ENCODE measurements around the gene DRICH1.
"Not testable (repeated sequence)": the region's sequence is repeated elsewhere in the genome, so short reads cannot be mapped to it uniquely, and the experiment has no call there.

Gene DRICH1

DNA sequence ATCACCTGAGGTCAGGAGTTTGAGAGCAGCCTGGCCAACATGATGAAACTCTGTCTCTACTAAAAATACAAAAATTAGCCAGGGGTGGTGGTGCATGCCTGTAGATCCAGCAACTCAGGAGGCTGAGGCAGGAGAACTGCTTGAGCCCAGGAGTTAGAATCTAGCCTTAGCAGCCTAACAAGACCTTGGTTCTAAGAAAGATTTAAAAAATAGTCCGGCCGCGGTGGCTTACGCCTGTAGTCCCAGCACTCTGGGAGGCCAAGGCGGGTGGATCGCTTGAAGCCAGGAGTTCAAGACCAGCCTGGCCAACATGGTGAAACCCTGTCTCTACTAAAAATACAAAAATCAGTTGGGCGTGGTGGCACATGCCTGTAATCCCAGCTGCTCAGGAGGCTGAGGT, 14.4 kb upstream of the DRICH1 start:
- DNase-seq, result not testable (repeated sequence)

DNA sequence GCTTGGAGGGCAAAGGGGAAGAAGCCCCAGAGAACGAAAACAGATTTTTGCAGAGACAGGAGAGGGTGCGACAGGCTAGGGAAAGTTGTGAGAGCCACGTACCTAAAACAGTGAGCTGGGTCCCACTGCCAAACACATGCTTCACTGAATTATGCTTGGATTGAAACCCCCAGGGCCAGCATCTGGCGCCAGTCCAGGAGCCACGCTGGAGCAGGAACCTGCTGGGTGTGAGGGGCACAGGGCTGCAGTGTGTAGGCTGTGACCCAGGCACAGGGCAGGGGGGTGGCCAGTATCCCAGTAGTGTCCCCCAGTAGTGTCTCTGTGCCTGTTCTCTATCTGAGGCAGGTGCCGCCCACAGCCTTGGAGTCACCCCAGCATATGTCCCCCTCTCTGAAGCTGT, 8.1 kb upstream of the DRICH1 start:
- not testable (repeated sequence) for DNase-seq

GRCh38 chr22:23639661-23640060, 7.5 kb upstream of the DRICH1 start:
- DNase-seq, result no peak

DNA sequence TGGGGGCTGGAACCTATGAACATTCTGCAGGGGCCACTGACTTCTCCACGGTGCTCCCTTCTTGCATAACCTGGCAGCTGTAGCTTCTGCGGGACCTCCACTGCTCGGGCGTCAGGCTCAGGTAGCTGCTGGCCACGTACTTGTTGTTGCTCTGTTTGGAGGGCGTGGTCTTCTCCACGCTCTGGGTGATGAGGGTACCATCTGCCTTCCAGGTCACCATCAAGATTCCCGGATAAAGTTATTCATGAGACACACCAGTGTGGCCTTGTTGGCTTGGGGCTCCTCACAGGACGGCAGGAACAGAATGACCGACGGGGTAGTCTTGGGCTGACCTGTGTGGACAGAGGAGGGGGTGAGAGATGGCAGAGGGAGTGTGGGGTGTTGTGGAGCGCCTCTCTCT, 6.5 kb upstream of the DRICH1 start:
- no peak for DNase-seq

GRCh38 chr22:23635291-23635690, 3.2 kb upstream of the DRICH1 start:
- not testable (repeated sequence) for DNase-seq

- not testable (repeated sequence) for DNase-seq
Observed at GRCh38 chr22:23628056-23628743, 3.9 kb downstream of the DRICH1 start.

DNA sequence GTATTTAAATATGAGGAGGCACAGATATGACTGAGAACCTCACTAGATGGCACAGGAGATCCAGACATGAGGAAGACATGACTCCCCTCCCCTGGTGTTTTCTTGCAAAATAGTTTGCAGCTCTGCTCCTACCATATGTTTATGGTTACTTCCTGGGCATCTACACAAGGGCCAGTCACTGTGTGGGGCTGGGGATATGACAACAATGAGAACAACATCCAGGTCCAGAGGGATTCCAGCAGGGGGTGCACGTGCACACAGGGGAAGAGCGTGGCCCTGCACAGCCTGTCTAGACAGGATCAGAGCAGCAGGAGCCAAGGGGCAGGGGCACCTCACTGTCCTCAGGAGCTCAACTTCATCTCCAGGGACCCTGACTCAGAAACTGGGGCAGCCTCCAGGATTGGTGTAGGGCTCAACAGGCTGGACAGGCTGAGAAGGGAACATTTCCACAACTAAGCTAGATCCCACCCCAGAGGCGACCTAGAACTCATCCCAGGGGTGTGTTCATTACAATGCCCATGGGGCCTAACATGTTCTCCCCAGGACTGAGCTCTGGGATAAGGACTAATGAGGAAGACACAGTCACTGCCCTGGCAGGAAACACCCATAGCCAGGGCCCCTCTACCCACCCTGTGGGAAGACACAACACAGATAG, 4.6 kb downstream of the DRICH1 start:
- not testable (repeated sequence) for DNase-seq

DNA sequence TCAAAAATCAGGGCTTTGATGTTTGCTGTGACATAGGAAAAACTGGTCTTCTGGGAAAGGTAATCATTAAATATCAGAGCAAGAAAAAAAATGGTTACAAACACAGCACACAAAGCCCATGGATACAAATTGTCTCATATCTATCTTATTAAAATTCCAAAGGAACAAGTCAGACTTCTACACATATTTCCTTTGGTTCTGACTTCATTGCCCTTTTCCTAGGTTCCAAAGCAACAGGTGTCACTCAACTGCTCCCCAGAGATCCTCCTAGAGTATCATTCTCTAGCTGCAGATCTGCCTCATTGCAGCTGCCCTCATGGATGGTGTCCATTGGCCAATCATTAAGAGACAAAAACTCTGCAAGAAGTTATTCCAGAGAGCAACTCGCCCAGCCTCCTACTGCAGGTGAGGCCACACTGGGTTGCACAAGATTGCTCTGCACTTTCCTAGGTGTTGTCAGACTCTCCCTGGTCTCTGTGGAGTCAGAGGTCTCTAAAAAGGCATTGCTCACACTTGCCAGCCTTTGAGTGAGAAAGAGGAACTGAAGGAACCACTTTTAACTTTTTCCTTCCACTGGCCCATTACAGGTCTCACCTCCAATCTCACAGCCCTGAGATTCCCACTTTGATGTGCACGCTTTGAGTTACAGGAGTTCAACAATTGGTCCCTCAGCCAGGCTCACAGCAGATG, 5.7 kb downstream of the DRICH1 start:
- no peak for DNase-seq

- DNase-seq, result no peak
Observed at GRCh38 chr22:23622634-23623033, 9.5 kb downstream of the DRICH1 start.

GRCh38 chr22:23621916-23622315, 10.2 kb downstream of the DRICH1 start:
- not testable (repeated sequence) for DNase-seq

- no peak for DNase-seq
Observed at GRCh38 chr22:23621082-23621780, 10.9 kb downstream of the DRICH1 start.

DNA sequence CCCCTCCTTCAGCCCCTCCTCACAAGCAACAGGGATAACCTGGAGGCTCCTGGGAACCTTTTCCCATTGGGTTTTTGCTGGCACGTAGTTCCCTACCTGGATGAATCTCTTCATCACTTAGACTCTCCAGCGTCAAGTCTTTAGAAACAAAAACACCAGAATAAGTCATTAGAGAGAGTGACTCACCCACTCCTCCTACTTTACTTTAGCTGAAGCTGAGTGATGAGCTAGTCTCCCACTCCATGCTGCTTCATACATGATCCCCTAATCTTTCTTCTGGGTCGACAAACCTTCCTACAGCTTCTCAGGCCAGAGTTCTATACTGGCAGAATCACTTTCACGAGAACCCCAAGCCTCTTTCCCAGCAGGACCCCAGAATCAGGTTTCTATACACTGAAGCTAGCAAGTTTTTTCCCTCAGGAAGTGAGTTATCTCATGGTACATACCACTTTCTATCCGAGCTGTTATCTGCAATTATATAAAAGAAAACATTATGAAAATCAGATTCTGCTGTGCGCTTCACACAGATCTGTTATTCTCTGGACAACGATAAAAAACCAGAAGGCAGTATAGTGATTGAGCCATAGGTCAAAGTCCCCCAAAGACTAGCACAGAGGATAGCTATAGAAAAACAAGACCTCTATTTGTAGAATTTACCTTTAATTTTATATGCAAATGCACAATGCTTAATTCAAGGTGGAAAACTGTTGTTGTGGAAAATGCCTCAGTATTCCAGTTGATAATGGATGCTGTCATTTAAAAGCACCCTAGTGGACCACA, 18.7 kb downstream of the DRICH1 start:
- DNase-seq, result no peak

DNA sequence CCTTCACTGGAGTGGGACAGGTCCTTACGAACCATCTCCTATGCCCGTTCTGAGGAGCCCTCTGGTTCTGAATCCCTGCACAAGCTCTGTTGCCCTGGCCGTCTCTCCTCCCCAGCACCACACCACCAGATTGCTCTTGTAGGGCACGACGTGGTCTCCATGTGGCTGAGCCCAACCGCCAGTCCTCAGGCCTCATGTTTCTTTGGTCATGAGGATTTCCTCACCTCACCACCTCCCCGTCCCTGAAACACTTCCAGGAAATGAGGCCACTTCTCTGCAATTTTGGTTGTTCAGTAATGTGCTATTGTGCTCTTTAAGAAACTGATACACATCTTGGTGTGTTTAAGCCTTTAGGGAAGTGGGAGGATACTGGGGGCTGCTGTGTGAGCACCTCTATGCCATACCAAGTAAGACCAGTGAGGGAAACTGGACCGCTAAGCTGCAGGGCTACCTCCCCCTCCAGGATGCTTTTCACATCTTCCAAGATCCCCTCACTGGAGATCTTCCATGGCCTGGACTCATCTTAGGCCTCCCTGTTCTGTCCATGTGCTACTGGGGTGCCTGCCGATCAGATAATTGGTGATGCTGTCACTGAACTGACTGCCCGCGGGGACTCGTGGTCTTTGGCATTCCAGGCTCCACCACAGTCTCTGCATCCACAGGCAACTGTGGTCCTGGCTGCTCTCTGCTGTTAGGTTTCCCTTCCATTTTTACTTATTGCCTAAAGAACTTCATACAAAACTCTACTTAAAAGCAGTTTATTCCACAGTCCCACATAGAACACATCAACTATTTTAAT, 21.9 kb downstream of the DRICH1 start:
- no peak for DNase-seq

DNA sequence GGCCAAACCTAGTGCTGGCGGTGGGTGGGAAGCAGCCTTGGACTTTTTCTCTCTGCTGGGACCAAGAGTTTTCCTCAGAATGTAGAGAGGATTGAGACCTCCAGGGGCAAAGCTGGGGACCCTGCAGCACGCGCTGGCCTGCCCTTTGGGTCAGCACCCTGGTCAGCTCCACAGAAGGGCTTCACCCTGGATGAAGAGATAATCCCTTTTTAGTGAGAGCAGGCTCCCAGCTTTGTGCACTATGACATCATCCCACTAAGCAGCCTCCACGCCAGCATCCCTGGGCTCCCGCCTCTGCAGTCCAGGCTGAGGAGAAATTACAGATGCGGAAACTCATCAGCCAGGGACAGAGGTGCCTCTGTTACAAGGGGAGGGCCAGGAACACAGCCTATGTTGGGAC, 23.5 kb downstream of the DRICH1 start:
- DNase-seq, result no peak

DNA sequence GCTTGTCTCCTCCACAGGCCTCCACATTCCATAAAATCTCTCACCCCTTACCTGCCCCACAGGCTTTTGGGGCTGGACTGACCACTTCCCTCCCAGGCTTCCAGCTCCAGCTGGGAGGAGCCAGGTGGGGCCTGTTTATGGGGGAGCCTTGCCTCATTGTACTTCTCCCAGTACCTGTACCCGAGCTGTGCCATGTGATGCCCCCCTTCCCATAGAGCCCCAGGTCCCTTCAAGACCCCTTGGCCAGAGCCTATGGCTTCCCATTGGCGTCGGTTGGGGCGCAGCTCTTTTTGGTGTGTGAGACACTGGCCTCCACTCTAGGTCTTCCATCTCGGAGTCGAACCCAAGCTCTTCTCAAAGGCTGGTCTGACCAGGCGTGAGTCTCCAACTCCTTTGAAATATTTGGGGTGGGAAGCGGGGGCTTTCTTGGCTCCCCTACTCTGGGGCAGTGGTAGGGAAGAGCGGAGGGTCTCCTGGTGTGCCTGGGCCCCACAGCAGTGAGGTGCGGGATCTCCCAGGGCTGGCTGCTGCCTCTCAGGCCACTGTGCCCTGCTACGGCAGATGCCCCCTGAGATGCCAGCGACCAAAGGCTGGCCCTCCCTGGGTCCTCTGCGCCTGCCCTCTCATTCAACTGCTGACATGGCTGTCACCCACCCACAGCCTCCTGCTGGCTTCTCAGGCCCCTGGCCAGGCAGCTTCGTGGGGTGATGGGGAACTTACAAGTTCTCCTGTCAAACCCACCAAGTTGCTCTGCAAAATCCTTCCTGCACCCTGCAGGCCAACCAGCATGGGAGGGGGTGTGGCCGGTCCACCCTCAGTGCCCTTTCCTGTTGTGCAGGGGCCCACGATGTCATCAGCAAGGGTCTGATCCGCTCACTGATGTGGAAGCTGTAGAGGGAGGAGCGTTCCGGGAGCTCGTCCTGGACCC, 25.7 kb downstream of the DRICH1 start:
- DNase-seq, result no peak

DNA sequence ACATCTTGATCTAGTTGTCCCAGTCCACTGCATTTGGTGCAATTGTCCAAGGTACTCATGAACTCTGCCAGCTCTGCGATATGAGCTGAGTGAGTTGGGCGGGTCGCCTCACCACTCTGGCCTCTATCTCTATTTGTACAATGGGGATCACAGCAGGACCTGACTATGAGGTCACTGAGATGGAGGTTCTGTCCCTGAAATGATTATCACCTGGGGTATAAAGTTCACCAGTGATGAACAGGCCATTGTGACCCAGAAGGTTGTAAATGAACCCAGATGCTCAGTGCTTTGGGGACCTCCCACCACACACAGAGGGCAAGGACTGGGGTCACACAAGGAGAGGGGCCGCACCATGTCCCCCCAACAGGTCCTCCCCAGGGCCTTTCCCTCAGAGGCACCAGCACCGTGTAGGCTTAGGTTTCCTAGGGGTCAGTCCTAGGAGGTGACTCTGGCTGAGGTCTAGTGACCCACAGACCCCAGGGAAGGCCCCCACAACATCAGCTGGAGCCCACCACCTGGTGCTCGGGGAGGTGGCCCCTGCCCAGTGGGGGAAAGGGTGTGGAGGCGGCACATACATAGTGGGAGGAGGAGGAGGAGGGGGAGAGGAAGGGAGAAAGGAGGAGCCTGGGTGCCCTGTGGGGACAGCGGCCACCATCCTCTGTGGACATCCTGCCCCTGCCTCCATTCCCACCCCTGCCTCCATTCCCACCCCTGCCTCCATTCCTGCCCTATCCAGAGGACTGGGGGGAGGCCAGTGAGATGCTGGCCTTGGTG, 27.0 kb downstream of the DRICH1 start:
- no peak for DNase-seq

GRCh38 chr22:23603266-23603665, 28.9 kb downstream of the DRICH1 start:
- DNase-seq, result no peak

DNA sequence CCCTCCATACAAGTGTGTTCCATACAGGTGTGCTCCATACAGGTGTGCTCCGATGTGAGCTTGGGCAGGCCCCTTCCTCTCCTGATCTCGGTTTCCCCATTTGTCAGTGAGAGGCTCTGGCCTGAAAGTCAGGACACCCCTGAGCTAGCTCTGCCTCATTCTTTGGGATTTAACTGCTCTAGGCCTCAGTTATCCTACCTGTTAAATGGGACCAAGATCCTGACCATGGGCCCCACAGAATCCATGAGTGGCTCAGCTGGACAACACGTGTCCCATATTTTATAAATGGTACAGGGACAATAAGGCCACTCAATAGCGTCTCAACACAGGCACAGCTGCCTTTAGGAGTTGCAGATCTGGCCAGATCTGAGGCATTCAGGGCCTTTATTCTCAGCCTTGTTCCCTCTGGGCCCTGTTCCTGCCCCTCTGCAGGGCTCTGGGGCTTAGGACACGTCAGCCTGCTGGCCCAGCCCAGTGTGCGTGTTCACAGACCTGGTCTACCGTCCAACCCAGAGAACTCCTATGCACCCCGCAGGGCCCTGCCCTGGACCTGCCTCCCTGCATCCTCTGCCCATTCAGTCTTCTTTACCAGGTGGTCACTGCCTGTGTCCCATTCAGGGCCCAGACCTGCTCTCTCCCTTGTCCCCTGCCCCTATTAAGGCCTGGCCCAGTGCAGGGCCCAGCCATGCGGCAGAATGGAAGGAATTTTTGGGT, 33.2 kb downstream of the DRICH1 start:
- DNase-seq, result no peak
